ENCODE data around the gene UGGT2.
"Not testable (repeated sequence)": the region's sequence is repeated elsewhere in the genome, so short reads cannot be mapped to it uniquely, and the experiment has no call there.

UGGT2 gene

DNA sequence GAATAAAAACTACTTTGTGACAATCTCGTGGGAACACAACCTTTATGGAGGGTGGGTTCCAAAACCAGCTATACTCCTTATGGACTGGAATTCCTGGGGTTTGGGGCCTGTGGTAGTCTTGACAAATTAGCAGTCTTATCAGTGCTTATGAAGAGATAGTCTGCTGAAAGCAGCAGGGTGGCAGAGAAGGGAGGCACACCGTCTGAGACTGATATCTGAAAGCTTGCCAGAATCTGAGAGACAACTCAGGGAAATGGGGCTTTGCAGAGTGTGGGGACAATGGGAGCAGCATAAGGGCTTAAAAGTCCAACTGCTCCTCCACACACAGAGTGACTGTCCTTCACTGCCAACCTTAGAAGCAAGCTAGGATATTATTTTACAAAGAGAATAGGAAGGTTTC lies 95.9 kb downstream of the UGGT2 start:
- no peak for DNase-seq

GRCh38 chr13:95956589-95957148 lies 96.5 kb downstream of the UGGT2 start:
- no peak for DNase-seq

DNA sequence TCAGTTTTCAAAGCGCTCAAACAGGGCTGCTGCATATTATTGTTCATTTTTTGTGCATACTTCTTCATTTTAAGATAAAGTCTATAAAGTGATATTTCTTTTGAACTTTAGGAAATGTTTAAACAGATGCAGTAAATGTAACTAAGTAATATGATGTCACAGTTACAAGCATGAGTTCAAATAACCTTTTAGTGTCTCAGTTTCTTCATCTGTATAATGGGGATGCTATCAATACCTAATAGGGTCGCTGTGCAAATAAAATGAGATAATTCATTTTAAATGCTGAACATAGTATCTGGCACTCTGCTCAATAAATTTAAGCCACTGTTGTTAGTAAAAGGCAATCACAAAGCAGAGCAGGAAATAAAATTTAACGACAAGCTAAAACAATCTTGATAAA lies 97.5 kb downstream of the UGGT2 start:
- DNase-seq: no peak

DNA sequence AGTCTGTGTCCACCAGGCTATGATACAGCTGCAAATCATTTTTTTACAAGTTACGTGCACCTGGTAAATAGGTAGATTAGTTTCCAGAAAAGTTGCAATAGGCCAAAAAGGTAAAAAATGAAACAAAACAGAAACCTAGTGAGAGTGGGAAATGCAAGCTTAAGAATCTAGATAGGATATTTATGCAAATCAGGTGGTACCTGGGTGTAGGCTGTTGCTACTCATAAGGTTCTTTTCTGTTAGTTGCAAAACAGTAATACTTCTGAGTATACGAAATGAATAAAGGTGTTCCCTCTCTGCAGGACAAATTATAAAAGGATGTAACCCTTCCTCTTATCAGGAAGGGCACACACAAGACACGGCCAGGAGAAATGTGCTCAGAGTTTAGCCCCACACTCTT lies 97.9 kb downstream of the UGGT2 start:
- no peak for DNase-seq

DNA sequence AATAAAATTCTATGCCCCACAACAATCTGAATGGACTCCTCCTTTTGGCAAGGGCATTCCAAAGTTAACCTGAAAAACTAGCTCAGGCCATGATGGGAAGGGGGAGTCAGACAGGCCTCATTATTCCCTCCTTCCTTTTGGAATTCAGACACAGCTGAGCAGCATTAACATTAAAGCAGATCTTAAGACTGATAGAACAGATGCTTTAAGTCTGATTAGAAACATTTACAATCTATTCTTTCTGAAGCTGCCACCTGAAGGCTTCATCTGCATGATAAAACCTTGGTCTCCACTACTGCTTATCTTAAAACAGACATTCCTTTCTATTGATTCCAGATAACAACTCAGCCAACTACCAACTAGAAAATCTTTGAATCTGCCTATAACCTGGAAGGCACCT lies 98.9 kb downstream of the UGGT2 start:
- no peak for DNase-seq

DNA sequence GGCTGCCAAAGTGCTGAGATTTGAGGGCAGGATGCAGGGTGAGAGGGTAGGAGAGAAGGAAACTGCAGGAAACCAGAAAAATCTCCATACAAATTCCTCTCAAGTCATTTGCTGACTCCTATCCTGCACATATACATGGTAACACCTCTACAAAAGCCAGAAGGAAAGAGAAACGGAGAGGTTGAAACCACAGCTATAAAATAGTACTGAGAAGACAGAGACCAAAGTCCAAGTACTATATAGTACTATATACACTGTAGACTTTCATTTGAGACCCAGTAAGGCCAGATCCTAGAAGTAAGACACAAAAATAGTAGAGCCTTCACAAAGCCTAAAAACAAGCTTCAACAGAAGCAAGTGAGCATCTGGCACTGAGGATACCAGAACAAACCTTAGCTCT lies 103.1 kb downstream of the UGGT2 start:
- no peak for DNase-seq

- no peak for DNase-seq
Observed at GRCh38 chr13:95948656-95949055, 104.5 kb downstream of the UGGT2 start.

GRCh38 chr13:95937714-95938320 lies 115.4 kb downstream of the UGGT2 start:
- DNase-seq: no peak

- no peak for DNase-seq
Observed at GRCh38 chr13:95931300-95932025, 121.7 kb downstream of the UGGT2 start.

DNA sequence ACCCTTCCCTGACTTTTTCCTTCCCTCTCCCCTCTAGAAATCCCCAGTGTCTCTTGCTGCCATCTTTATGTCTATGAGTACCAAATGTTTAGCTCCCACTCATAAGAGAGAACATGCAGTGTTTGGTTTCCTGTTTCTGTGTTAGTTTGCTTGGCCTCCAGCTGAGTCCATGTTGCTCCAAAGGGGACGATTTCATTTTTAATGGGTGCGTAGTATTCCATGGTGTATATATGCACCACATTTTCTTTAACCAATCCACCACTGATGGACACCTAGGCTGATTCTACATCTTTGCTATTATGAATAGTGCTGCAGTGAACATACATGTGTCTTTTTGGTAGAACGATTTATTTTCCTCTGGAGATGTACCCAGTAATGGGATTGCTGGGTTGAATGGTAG lies 123.8 kb downstream of the UGGT2 start:
- DNase-seq: no peak

GRCh38 chr13:95928367-95928906 lies 124.8 kb downstream of the UGGT2 start:
- DNase-seq: not testable (repeated sequence)

DNA sequence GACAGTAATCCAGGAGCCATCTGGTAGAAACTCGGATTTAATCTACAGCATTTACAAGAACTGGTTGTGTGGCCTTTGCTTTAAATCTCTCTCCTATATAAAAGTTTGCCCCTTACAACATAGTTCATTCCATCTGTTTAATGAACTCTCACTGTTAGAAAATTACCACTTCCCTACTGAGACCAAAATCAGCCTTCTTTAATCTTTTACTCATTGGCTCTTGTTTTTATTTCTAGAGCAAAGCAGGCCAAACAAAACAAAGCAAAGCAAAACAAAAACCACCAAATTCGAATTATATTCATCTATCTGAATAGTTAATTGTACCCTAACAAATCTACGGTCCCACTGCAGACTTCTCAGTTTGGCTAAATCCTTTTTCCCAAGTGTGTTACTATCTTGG lies 127.0 kb downstream of the UGGT2 start:
- DNase-seq: no peak

GRCh38 chr13:95924389-95924994 lies 128.7 kb downstream of the UGGT2 start:
- DNase-seq: no peak

GRCh38 chr13:95921485-95921884 lies 131.7 kb downstream of the UGGT2 start:
- no peak for DNase-seq

DNA sequence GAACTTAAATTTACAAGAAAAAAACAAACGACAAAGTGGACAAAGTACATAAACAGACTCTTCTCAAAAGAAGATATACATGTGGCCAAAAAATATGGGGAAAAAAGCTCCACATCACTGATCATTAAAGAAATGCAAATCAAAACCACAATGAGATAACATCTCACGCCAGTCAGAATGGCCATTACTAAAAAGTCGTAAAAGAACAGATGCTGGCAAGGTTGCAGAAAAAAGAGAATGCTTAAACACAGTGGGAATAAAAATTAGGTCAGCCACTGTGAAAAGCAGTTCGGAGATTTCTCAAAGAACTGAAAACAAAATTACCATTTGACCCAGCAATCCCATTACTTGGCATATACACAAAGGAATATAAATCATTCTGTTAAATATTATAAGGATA lies 132.7 kb downstream of the UGGT2 start:
- DNase-seq: no peak

DNA sequence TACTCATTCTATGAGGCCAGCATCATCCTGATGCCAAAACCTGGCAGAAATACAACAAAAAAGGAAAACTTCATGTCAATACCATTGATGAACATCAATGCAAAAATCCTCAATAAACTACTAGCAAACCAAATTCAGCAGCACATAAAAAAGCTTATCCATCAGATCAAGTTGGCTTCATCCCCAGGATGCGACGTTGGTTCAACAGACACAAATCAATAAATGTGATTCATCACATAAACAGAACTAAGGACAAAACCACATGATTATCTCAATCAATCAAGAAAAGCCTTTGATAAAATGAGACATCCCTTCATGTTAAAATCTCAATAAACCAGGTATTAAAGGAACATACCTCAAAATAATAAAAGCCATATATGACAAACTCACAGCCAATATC lies 134.3 kb downstream of the UGGT2 start:
- DNase-seq: no peak

- no peak for DNase-seq
Observed at GRCh38 chr13:95914991-95915501, 138.2 kb downstream of the UGGT2 start.

DNA sequence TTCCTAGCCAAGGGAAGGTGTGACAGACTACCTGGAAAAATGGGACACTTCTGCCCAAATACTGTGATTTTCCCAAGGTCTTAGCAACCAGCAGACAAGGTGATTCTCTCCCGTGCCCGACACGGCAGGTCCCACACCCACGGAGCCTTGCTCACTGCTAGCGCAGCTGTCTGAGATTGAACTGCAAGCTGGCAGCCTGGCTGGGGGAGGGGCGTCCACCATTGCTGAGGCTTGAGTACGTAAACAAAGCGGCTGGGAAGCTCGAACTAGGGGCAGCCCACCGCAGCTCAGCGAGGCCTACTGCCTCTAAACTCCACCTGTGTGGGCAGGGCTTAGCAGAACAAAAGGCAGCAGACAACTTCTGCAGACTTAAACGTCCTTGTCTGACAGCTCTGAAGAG lies 146.2 kb downstream of the UGGT2 start:
- no peak for DNase-seq

DNA sequence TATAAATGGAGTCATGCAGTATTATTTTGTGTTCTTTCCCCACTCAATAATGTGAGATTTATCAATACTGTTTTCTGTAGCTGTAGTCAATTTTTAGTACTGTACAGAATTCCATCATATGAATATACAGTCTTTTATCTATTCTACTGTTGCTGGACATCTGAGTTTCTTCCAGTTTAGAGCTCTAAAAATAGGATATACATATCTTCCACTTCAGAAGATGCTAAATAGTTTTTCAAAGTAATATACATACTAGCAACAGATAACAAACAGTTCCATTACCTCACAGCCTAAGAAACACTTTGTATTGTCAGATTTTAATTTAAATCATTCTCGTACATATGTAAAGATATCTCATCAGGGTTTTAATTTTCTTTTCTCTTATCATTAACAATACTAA lies 149.6 kb downstream of the UGGT2 start:
- no peak for DNase-seq

DNA sequence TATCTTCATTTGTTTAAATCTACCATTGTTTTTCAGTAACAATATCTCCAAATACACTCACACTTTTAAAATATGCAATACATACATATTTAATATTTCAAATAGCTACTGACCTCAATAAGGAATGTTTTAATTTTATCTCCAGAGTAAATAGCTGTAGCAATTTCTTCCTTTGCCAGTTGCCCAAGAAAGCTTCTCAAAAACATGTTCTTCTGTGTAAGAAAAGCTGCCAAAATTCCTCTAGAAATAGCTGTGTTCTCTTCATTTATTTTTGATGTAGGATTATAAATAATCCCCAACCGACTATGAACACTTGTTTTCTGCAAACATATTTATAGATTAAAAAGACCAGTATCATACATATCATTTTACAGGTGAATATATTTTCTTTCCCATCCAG lies 150.5 kb downstream of the UGGT2 start:
- DNase-seq: no peak

DNA sequence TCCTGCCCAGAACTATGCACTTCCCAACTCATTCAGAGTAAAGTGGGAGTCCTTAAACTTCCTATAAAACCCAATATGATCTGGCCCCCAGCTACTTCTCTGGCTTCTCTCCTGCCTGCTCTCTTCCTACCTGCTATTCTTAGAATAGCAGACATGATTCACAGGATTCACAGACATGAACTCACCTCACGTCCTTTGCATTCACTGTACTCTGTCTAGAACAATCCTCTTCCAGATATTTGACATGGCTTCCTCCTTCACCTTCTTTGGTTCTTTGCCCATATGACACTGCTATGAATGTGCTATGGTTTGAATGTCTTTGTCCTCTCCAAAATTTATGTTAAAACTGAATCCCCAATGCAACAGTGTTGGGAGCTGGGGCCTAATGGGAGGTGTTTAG lies 154.9 kb downstream of the UGGT2 start:
- DNase-seq: no peak

GRCh38 chr13:95896301-95896700 lies 156.9 kb downstream of the UGGT2 start:
- no peak for DNase-seq

- DNase-seq: no peak
Observed at GRCh38 chr13:95893861-95894260, 159.3 kb downstream of the UGGT2 start.

DNA sequence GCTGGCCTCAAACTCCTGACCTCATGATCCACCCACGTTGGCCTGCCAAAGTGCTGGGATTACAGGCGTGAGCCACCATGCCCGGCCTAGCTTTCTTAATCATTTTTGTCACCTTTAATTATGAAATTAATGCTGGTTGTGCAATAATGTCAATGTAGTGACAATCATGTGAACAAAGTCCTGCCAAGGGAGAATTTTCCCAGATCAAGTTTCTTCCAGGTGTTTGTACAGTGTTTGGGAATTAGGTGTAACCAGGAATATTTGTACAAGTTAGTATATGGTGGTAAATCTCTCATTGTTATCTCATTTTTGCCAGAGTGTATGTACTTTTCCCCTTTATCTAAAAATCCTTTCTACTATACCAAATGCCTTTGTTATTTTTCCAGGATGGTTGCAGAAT lies 171.1 kb downstream of the UGGT2 start:
- no peak for DNase-seq
